Trophoblast cell (in vitro differentiated cells and primary cell): ENCODE results near the gene TPM4.
A peak's percentile ranks its signal among the peaks of the same experiment; 100 is the strongest.

ENCODE experiments used
- DNase-seq, 2 donors: peaks; one replicate each; pipeline ENCODE4 v3.0.0-alpha.2; 2016
- H2AFZ ChIP-seq: 2 replicates; pipeline ENCODE4 v1.6.1; 2013; ENCODE audit warnings: low read length, moderate library complexity, mild to moderate bottlenecking; ENCODE audit not compliant: insufficient read depth, poor library complexity
- H2AK5ac ChIP-seq: 2 replicates; pipeline ENCODE4 v1.6.1; 2013; ENCODE audit warnings: mild to moderate bottlenecking, low read length
- H2BK120ac ChIP-seq: 2 replicates; pipeline ENCODE4 v1.6.1; 2013; ENCODE audit warnings: low read length, mild to moderate bottlenecking, moderate library complexity; ENCODE audit not compliant: insufficient read depth, poor library complexity
- H2BK12ac ChIP-seq: 2 replicates; pipeline ENCODE4 v1.6.1; 2013; ENCODE audit warnings: mild to moderate bottlenecking, low read length, moderate library complexity
- H2BK5ac ChIP-seq: 2 replicates; pipeline ENCODE4 v1.6.1; 2013; ENCODE audit warnings: low read length, low read depth, moderate library complexity, mild to moderate bottlenecking; ENCODE audit not compliant: poor library complexity
- H3K14ac ChIP-seq: 2 replicates; pipeline ENCODE4 v1.6.1; 2013; ENCODE audit warnings: mild to moderate bottlenecking, low read length
- H3K18ac ChIP-seq: 2 replicates; pipeline ENCODE4 v1.6.1; 2013; ENCODE audit warnings: mild to moderate bottlenecking, low read length
- H3K23ac ChIP-seq: 2 replicates; pipeline ENCODE4 v1.6.1; 2013; ENCODE audit warnings: low read length
- H3K27ac ChIP-seq: 2 replicates; pipeline ENCODE4 v1.5.1; 2013; ENCODE audit warnings: low read depth, mild to moderate bottlenecking, inconsistent platforms, low read length, moderate library complexity
- H3K27me3 ChIP-seq: 2 replicates; pipeline ENCODE4 v1.6.1; 2013; ENCODE audit warnings: inconsistent platforms, mild to moderate bottlenecking, low read length, moderate library complexity; ENCODE audit not compliant: insufficient read depth
- H3K36me3 ChIP-seq, 2 experiments: 1 replicate in 1 of 2; 2 replicates in 1 of 2; pipeline ENCODE4 v1.6.1; 2013; ENCODE audit warnings: low read length in 2 of 2, mild to moderate bottlenecking in 2 of 2, moderate library complexity in 1 of 2; ENCODE audit not compliant: insufficient read depth in 2 of 2, control insufficient read depth in 1 of 2
- H3K4ac ChIP-seq: 2 replicates; pipeline ENCODE4 v1.6.1; 2013; ENCODE audit warnings: low read depth, mild to moderate bottlenecking, low read length, moderate library complexity
- H3K4me1 ChIP-seq, 2 experiments: 1 replicate in 1 of 2; 2 replicates in 1 of 2; pipeline ENCODE4 v1.6.1; 2013; ENCODE audit warnings: low read length in 2 of 2, mild to moderate bottlenecking in 2 of 2, moderate library complexity in 1 of 2; ENCODE audit not compliant: insufficient read depth in 2 of 2, control insufficient read depth in 1 of 2
- H3K4me2 ChIP-seq: 2 replicates; pipeline ENCODE4 v1.6.1; 2013; ENCODE audit warnings: inconsistent platforms, mild to moderate bottlenecking, low read length, moderate library complexity
- H3K4me3 ChIP-seq: 2 replicates; pipeline ENCODE4 v1.5.1; 2013; ENCODE audit warnings: mild to moderate bottlenecking, low read depth, low read length, inconsistent platforms
- H3K79me1 ChIP-seq: one replicate; pipeline ENCODE4 v1.6.1; 2013; ENCODE audit warnings: low read length
- H3K79me2 ChIP-seq: 2 replicates; pipeline ENCODE4 v1.6.1; 2013; ENCODE audit warnings: low read length, mild to moderate bottlenecking; ENCODE audit not compliant: control insufficient read depth, insufficient read depth, poor library complexity
- H3K9ac ChIP-seq: 2 replicates; pipeline ENCODE4 v1.6.1; 2013; ENCODE audit warnings: mild to moderate bottlenecking, low read length
- H3K9me3 ChIP-seq: 2 replicates; pipeline ENCODE4 v1.6.1; 2013; ENCODE audit warnings: low read depth, mild to moderate bottlenecking, control low read depth, inconsistent platforms, low read length; ENCODE audit not compliant: insufficient read depth
- H4K12ac ChIP-seq: 2 replicates; pipeline ENCODE4 v1.6.1; 2013; ENCODE audit warnings: low read depth, mild to moderate bottlenecking, low read length, moderate library complexity
- H4K8ac ChIP-seq: 2 replicates; pipeline ENCODE4 v1.6.1; 2013; ENCODE audit warnings: low read depth, mild to moderate bottlenecking, low read length, moderate library complexity
- H4K91ac ChIP-seq: one replicate; pipeline ENCODE4 v1.6.1; 2013; ENCODE audit warnings: low read depth, mild to moderate bottlenecking, low read length, moderate library complexity
- WGBS: extraction: QIAGEN DNeasy Blood & Tissue Kit; methylation state at CpG from one replicate; pipeline ENCODE4 v1.1.7; 2013; ENCODE audit warnings: missing lambda C conversion rate; ENCODE audit not compliant: insufficient read length, insufficient coverage; ENCODE audit errors: extremely low coverage; 5-methylcytosine and 5-hydroxymethylcytosine counted together

Gene TPM4

GRCh38 chr19:16039081-16039480 lies 37.2 kb upstream of the TPM4 start:
- H3K23ac ChIP-seq, result no peak overlapping the region
- H2AK5ac ChIP-seq, result no peak overlapping the region
- WGBS, result no CpG with 5 or more reads among the region's 18 CpGs

GRCh38 chr19:16039545-16039944 lies 36.8 kb upstream of the TPM4 start:
- Histone ChIP-seq H3K79me1 (peaks cover 5% of the 10 kb centered on the region), H3K79me2 (no peaks in the 10 kb centered on the region), H2AFZ (no peak overlapping the region), H3K4me3 (no peak overlapping the region), H3K4me1 (peaks cover 0 to 2% of the 10 kb centered on the region in 2 experiments), H3K9ac (no peak overlapping the region), H2BK120ac (no peak overlapping the region), H4K91ac (no peak overlapping the region), H3K4me2 (no peak overlapping the region), H3K4ac (no peak overlapping the region), H3K27ac (no peak overlapping the region), H2BK12ac (no peak overlapping the region), H3K36me3 (no peaks in the 10 kb centered on the region), H4K12ac (no peak overlapping the region), H3K27me3 (no peaks in the 10 kb centered on the region), H3K18ac (no peak overlapping the region), H4K8ac (no peak overlapping the region), H3K23ac (no peak overlapping the region), H3K14ac (no peak overlapping the region), H2BK5ac (no peak overlapping the region), H2AK5ac (no peak overlapping the region), H3K9me3 (peaks cover 40% of the 10 kb centered on the region)
- no CpG with 5 or more reads among the region's 5 CpGs for WGBS
- no peak for DNase-seq

More at GRCh38 chr19:16039081-16039480, 37.2 kb upstream of the TPM4 start:
- no peak for DNase-seq
- peaks cover 0 to 2% of the 10 kb centered on the region in 2 experiments for H3K4me1 ChIP-seq
- H3K27me3 ChIP-seq, result no peaks in the 10 kb centered on the region
- no peak overlapping the region for H2BK120ac ChIP-seq
- no peak overlapping the region for H3K9ac ChIP-seq
- no peak overlapping the region for H4K8ac ChIP-seq
- H4K12ac ChIP-seq, result no peak overlapping the region
- H2BK5ac ChIP-seq, result no peak overlapping the region
- no peak overlapping the region for H2AFZ ChIP-seq
- H3K27ac ChIP-seq, result no peak overlapping the region
- no peak overlapping the region for H3K14ac ChIP-seq
- H3K4me3 ChIP-seq, result no peak overlapping the region
- no peak overlapping the region for H4K91ac ChIP-seq
- H3K4me2 ChIP-seq, result no peak overlapping the region
- no peak overlapping the region for H2BK12ac ChIP-seq
- no peak overlapping the region for H3K4ac ChIP-seq
- H3K9me3 ChIP-seq, result peaks cover 44% of the 10 kb centered on the region
- H3K18ac ChIP-seq, result no peak overlapping the region
- H3K36me3 ChIP-seq, result no peaks in the 10 kb centered on the region
- H3K79me1 ChIP-seq, result peaks cover 5% of the 10 kb centered on the region
- no peaks in the 10 kb centered on the region for H3K79me2 ChIP-seq

- H3K18ac ChIP-seq, result no peak overlapping the region
Observed at GRCh38 chr19:16040642-16041041, 35.7 kb upstream of the TPM4 start.

GRCh38 chr19:16041299-16041990 lies 34.9 kb upstream of the TPM4 start:
- H4K8ac ChIP-seq, result peak overlapping the region; percentile 39
- H3K18ac ChIP-seq, result no peak overlapping the region
- H4K12ac ChIP-seq, result no peak overlapping the region
- peaks cover 23% of the 10 kb centered on the region for H3K9me3 ChIP-seq
- H3K4me1 ChIP-seq, result peaks cover 0 to 2% of the 10 kb centered on the region in 2 experiments
- no peak overlapping the region for H3K9ac ChIP-seq
- H3K36me3 ChIP-seq, result no peaks in the 10 kb centered on the region
- H3K27me3 ChIP-seq, result no peaks in the 10 kb centered on the region
- no peaks in the 10 kb centered on the region for H3K79me2 ChIP-seq
- no peak overlapping the region for H2AK5ac ChIP-seq
- no peak overlapping the region for H2BK120ac ChIP-seq
- no peak overlapping the region for H2BK5ac ChIP-seq
- peak overlapping the region; percentile 74 for H4K91ac ChIP-seq
- H3K14ac ChIP-seq, result no peak overlapping the region
- peaks cover 5% of the 10 kb centered on the region for H3K79me1 ChIP-seq
- peak overlapping the region; percentile 35 for H2AFZ ChIP-seq
- WGBS, result no CpG with 5 or more reads among the region's 26 CpGs
- DNase-seq, result peak; percentile 64 to 91
- H3K23ac ChIP-seq, result no peak overlapping the region
- H3K4me3 ChIP-seq, result no peak overlapping the region
- H3K27ac ChIP-seq, result no peak overlapping the region
- peak overlapping the region; percentile 13 for H3K4ac ChIP-seq
- H3K4me2 ChIP-seq, result peak overlapping the region; percentile 37
- H2BK12ac ChIP-seq, result no peak overlapping the region

More at GRCh38 chr19:16040642-16041041, 35.7 kb upstream of the TPM4 start:
- Histone ChIP-seq H3K79me2 (no peaks in the 10 kb centered on the region), H4K12ac (no peak overlapping the region), H2AK5ac (no peak overlapping the region), H3K27me3 (no peaks in the 10 kb centered on the region), H2AFZ (no peak overlapping the region), H3K36me3 (no peaks in the 10 kb centered on the region), H3K4me2 (no peak overlapping the region), H4K91ac (no peak overlapping the region), H3K4me1 (peaks cover 0 to 2% of the 10 kb centered on the region in 2 experiments), H3K79me1 (peaks cover 5% of the 10 kb centered on the region), H2BK120ac (no peak overlapping the region), H3K4ac (no peak overlapping the region), H3K27ac (no peak overlapping the region), H3K9me3 (peaks cover 32% of the 10 kb centered on the region), H2BK5ac (no peak overlapping the region), H3K4me3 (no peak overlapping the region), H3K9ac (no peak overlapping the region), H3K14ac (no peak overlapping the region), H3K23ac (no peak overlapping the region), H4K8ac (no peak overlapping the region), H2BK12ac (no peak overlapping the region)
- no CpG with 5 or more reads among the region's 6 CpGs for WGBS
- DNase-seq, result no peak
